Measurements from ENCODE around the gene PTPRM. TPM values are rescaled to one million over a fixed set of nuclear protein-coding genes. Genes with fewer than 3 reads are reported as not detected.

PTPRM gene
- polyA plus RNA-seq, 2 of the 4 experiments (the other 2 are of a cell fraction) = 44.5 to 199 TPM

- FAIRE-seq (no peak), ATAC-seq (no peak), DNase-seq (ENCODE audit: low read depth in 1 of 2, low spot score in 1 of 2) (no peak)
- Histone ChIP-seq H3K4me3 (no peak overlapping the region), H3K4me1 (peaks cover 17% of the 10 kb centered on the region), H3K4me2 (no peak overlapping the region), H3K27ac (no peak overlapping the region), H3K9me3 (no peaks in the 10 kb centered on the region)
- POLR2A ChIA-PET = no interaction called here
- TF ChIP-seq RCOR1 (IDR thresholded peaks at IDR 0.05; ENCODE audit: low read depth, low read length) (no peak), FOSB (CRISPR knock-in tag; IDR thresholded peaks at IDR 0.05) (no peak), ZNF302 (CRISPR knock-in tag; IDR thresholded peaks at IDR 0.05) (no peak), POLR2A (IDR thresholded peaks at IDR 0.05; ENCODE audit: low read length) (no peak), CEBPB (IDR thresholded peaks at IDR 0.05) (no peak), NFE2L2 (conservative IDR thresholded peaks at IDR 0.05; ENCODE audit: low read length) (no peak), JUN (IDR thresholded peaks at IDR 0.05) (no peak), KDM5A (IDR thresholded peaks at IDR 0.05) (no peak), SREBF2 (IDR thresholded peaks at IDR 0.05) (no peak), SMC3 (IDR thresholded peaks at IDR 0.05) (no peak), JUNB (IDR thresholded peaks at IDR 0.05) (no peak), MAZ (IDR thresholded peaks at IDR 0.05; ENCODE audit: borderline replicate concordance, low read depth, low read length) (no peak), ZC3H11A (IDR thresholded peaks at IDR 0.05) (no peak), POLR2AphosphoS2 (conservative IDR thresholded peaks at IDR 0.05; ENCODE audit: low read length) (no peak), CBX2 (IDR thresholded peaks at IDR 0.05; ENCODE audit: borderline replicate concordance, low read depth) (no peak), CBX8 (IDR thresholded peaks at IDR 0.05) (no peak), HOXB5 (CRISPR knock-in tag; IDR thresholded peaks at IDR 0.05) (no peak), EP300 (IDR thresholded peaks at IDR 0.05) (no peak)
- TF ChIP-seq, protein P1, sequence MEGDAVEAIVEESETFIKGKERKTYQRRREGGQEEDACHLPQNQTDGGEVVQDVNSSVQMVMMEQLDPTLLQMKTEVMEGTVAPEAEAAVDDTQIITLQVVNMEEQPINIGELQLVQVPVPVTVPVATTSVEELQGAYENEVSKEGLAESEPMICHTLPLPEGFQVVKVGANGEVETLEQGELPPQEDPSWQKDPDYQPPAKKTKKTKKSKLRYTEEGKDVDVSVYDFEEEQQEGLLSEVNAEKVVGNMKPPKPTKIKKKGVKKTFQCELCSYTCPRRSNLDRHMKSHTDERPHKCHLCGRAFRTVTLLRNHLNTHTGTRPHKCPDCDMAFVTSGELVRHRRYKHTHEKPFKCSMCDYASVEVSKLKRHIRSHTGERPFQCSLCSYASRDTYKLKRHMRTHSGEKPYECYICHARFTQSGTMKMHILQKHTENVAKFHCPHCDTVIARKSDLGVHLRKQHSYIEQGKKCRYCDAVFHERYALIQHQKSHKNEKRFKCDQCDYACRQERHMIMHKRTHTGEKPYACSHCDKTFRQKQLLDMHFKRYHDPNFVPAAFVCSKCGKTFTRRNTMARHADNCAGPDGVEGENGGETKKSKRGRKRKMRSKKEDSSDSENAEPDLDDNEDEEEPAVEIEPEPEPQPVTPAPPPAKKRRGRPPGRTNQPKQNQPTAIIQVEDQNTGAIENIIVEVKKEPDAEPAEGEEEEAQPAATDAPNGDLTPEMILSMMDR (IDR thresholded peaks at IDR 0.05) = no peak
- CTCF ChIA-PET = interaction anchor here (1.7 kb wide), 1 partner anchor 14 kb away, joined by 7 read pairs; no protein-coding TSS in a partner anchor
- WGBS (ENCODE audit: missing lambda C conversion rate) = 77% methylated on average over 2 of the region's 2 CpGs
Measured at GRCh38 chr18:7775843-7776242, 208.7 kb downstream of the PTPRM start.

DNA sequence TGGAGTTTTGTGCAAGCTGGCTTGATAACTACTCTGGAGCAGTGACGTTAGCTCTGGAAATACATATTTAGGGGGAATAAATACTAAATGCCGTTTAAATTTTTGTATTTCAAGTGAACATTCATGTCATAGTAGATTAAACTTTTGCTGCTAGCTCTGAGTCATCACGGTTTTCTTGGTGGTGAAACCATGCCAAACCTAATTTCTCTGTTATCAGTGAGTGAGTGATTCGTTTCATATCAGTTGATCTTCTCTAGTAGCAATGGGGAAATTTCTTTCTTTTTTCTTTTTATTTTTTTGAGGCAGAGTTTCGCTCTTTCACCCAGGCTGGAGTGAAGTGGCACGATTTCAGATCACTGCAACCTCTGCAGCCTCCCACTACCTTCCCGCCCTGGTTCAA lies 211.1 kb downstream of the PTPRM start:
- FAIRE-seq (no peak), DNase-seq (ENCODE audit: low read depth in 1 of 2, low spot score in 1 of 2) (no peak), ATAC-seq (no peak)
- ChIA-PET CTCF (no interaction called here), POLR2A (no interaction called here)
- Histone ChIP-seq H3K4me2 (peak overlapping the region; percentile 6; the same call in 1 of the 3 replicates), H3K4me3 (no peak overlapping the region), H3K27ac (peak overlapping the region in 1 of 2 experiments; percentile 50; a peak in 1 of 6 replicates), H3K9me3 (no peaks in the 10 kb centered on the region), H3K4me1 (peaks cover 11% of the 10 kb centered on the region)
- TF ChIP-seq MAZ (IDR thresholded peaks at IDR 0.05; ENCODE audit: borderline replicate concordance, low read depth, low read length) (no peak), FOSL2 (IDR thresholded peaks at IDR 0.05) (no peak), FOSL2 (CRISPR knock-in tag; IDR thresholded peaks at IDR 0.05) (peak; percentile 15; the same call in 1 of the 2 replicates)
- 61% methylated on average over 7 of the region's 7 CpGs for WGBS (ENCODE audit: missing lambda C conversion rate)

- FAIRE-seq (no peak), ATAC-seq (no peak), DNase-seq (ENCODE audit: low read depth in 1 of 2, low spot score in 1 of 2) (no peak)
- Histone ChIP-seq H3K4me3 (no peak overlapping the region), H3K4me1 (peaks cover 11% of the 10 kb centered on the region), H3K9me3 (no peaks in the 10 kb centered on the region), H3K27ac (no peak overlapping the region), H3K4me2 (no peak overlapping the region)
- ChIA-PET CTCF (interaction anchor here (1.6 kb wide), 1 partner anchor 211 kb away, joined by 3 read pairs; no protein-coding TSS in a partner anchor), POLR2A (no interaction called here)
- WGBS (ENCODE audit: missing lambda C conversion rate) = 83% methylated on average over 3 of the region's 3 CpGs
- TF ChIP-seq, protein P2, sequence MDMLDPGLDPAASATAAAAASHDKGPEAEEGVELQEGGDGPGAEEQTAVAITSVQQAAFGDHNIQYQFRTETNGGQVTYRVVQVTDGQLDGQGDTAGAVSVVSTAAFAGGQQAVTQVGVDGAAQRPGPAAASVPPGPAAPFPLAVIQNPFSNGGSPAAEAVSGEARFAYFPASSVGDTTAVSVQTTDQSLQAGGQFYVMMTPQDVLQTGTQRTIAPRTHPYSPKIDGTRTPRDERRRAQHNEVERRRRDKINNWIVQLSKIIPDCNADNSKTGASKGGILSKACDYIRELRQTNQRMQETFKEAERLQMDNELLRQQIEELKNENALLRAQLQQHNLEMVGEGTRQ (IDR thresholded peaks at IDR 0.05) = no peak
- TF ChIP-seq ZSCAN20 (CRISPR knock-in tag; IDR thresholded peaks at IDR 0.05) (no peak), REST (IDR thresholded peaks at IDR 0.05) (no peak), ESRRA (IDR thresholded peaks at IDR 0.05; ENCODE audit: borderline replicate concordance, low read length) (no peak), GATA3 (IDR thresholded peaks at IDR 0.05; ENCODE audit: borderline replicate concordance) (no peak), HMGXB4 (CRISPR knock-in tag; IDR thresholded peaks at IDR 0.05; ENCODE audit: borderline replicate concordance) (no peak), CEBPB (IDR thresholded peaks at IDR 0.05) (no peak)
- TF ChIP-seq, protein P3, sequence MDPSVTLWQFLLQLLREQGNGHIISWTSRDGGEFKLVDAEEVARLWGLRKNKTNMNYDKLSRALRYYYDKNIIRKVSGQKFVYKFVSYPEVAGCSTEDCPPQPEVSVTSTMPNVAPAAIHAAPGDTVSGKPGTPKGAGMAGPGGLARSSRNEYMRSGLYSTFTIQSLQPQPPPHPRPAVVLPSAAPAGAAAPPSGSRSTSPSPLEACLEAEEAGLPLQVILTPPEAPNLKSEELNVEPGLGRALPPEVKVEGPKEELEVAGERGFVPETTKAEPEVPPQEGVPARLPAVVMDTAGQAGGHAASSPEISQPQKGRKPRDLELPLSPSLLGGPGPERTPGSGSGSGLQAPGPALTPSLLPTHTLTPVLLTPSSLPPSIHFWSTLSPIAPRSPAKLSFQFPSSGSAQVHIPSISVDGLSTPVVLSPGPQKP (IDR thresholded peaks at IDR 0.05; ENCODE audit: low read depth, low read length) = no peak
Measured at GRCh38 chr18:7779211-7779610, 212.1 kb downstream of the PTPRM start.
